GM20431 (cell line): ENCODE results near the gene EOMES.

Experiments
- in situ Hi-C: fragments of 300-500 bp; cut with MseI, MboI; formaldehyde crosslinking; loops from one replicate; pipeline ENCODE4 v1.15.0; 2020; ENCODE audit warnings: low sequenced_read_pairs; ENCODE audit not compliant: unreplicated experiment

EOMES gene

GRCh38 chr3:27723001-27723445 is 900 bp upstream of the EOMES start:
- in situ Hi-C loops = loop anchor here (25.0 kb wide), 1 partner anchor 589 kb away; no protein-coding TSS in a partner anchor

- in situ Hi-C loops = loop anchor here (25.0 kb wide), 1 partner anchor 591 kb away; no protein-coding TSS in a partner anchor
Measured at GRCh38 chr3:27720899-27721716, 1.0 kb downstream of the EOMES start.

- in situ Hi-C loops = loop anchor here (25.0 kb wide), 1 partner anchor 593 kb away; no protein-coding TSS in a partner anchor
Measured at GRCh38 chr3:27719314-27720003, 2.7 kb downstream of the EOMES start.

- in situ Hi-C loops = loop anchor here (25.0 kb wide), 1 partner anchor 594 kb away; no protein-coding TSS in a partner anchor
Measured at GRCh38 chr3:27718459-27718858, 3.7 kb downstream of the EOMES start.

- in situ Hi-C loops = loop anchor here (25.0 kb wide), 1 partner anchor 595 kb away; no protein-coding TSS in a partner anchor
Measured at GRCh38 chr3:27717200-27717852, 4.8 kb downstream of the EOMES start.

- in situ Hi-C loops = loop anchor here (25.0 kb wide), 1 partner anchor 596 kb away; no protein-coding TSS in a partner anchor
Measured at GRCh38 chr3:27716309-27716708, 5.8 kb downstream of the EOMES start.

- in situ Hi-C loops = loop anchor here (25.0 kb wide), 1 partner anchor 596 kb away; no protein-coding TSS in a partner anchor
Measured at GRCh38 chr3:27715863-27716262, 6.3 kb downstream of the EOMES start.

GRCh38 chr3:27715454-27715806 is 6.7 kb downstream of the EOMES start:
- in situ Hi-C loops = loop anchor here (25.0 kb wide), 1 partner anchor 597 kb away; no protein-coding TSS in a partner anchor

GRCh38 chr3:27714692-27715453 is 7.2 kb downstream of the EOMES start:
- in situ Hi-C loops = loop anchor here (25.0 kb wide), 1 partner anchor 597 kb away; no protein-coding TSS in a partner anchor

- in situ Hi-C loops = loop anchor here (25.0 kb wide), 1 partner anchor 598 kb away; no protein-coding TSS in a partner anchor
Measured at GRCh38 chr3:27714146-27714526, 8.0 kb downstream of the EOMES start.

GRCh38 chr3:27713435-27714145 is 8.5 kb downstream of the EOMES start:
- in situ Hi-C loops = loop anchor here (25.0 kb wide), 1 partner anchor 599 kb away; no protein-coding TSS in a partner anchor

- in situ Hi-C loops = loop anchor here (25.0 kb wide), 1 partner anchor 599 kb away; no protein-coding TSS in a partner anchor
Measured at GRCh38 chr3:27713078-27713423, 9.1 kb downstream of the EOMES start.

- in situ Hi-C loops = loop anchor here (25.0 kb wide), 1 partner anchor 600 kb away; no protein-coding TSS in a partner anchor
Measured at GRCh38 chr3:27712136-27713077, 9.7 kb downstream of the EOMES start.

- in situ Hi-C loops = loop anchor here (25.0 kb wide), 1 partner anchor 604 kb away; no protein-coding TSS in a partner anchor
Measured at GRCh38 chr3:27708250-27708649, 13.9 kb downstream of the EOMES start.

GRCh38 chr3:27699067-27699466 is 23.1 kb downstream of the EOMES start:
- in situ Hi-C loops = no loop called here

GRCh38 chr3:27696906-27697305 is 25.2 kb downstream of the EOMES start:
- in situ Hi-C loops = no loop called here

GRCh38 chr3:27695636-27696035 is 26.5 kb downstream of the EOMES start:
- in situ Hi-C loops = no loop called here

- in situ Hi-C loops = no loop called here
Measured at GRCh38 chr3:27688053-27688452, 34.1 kb downstream of the EOMES start.
